Endothelial cell (in vitro differentiated cells): ENCODE measurements around the gene RNU2-1. TPM values are rescaled to one million over a fixed set of nuclear protein-coding genes. Genes with fewer than 3 reads are reported as not detected.
A peak's percentile ranks its signal among the peaks of the same experiment; 100 is the strongest.
"Not testable (repeated sequence)": the region's sequence is repeated elsewhere in the genome, so short reads cannot be mapped to it uniquely, and the experiment has no call there.

ENCODE experiments used
- DNase-seq: peaks from one replicate; pipeline ENCODE4 v3.0.0; 2021; ENCODE audit warnings: low spot score
- H3K27ac Mint-ChIP-seq: one replicate; pipeline ENCODE4 v1.8.0; 2021; ENCODE audit warnings: mixed read lengths, inconsistent platforms; ENCODE audit not compliant: unreplicated experiment
- H3K27me3 Mint-ChIP-seq: one replicate; pipeline ENCODE4 v1.8.0; 2021; ENCODE audit warnings: mild to moderate bottlenecking, moderate library complexity, mixed read lengths, inconsistent platforms; ENCODE audit not compliant: unreplicated experiment
- H3K36me3 Mint-ChIP-seq: one replicate; pipeline ENCODE4 v1.8.0; 2021; ENCODE audit warnings: mild to moderate bottlenecking, low read depth, mixed read lengths, inconsistent platforms; ENCODE audit not compliant: unreplicated experiment
- H3K4me1 Mint-ChIP-seq: one replicate; pipeline ENCODE4 v1.8.0; 2021; ENCODE audit warnings: mild to moderate bottlenecking, mixed read lengths, inconsistent platforms; ENCODE audit not compliant: unreplicated experiment
- H3K4me3 Mint-ChIP-seq: one replicate; pipeline ENCODE4 v1.8.0; 2021; ENCODE audit warnings: mild to moderate bottlenecking, mixed read lengths, inconsistent platforms; ENCODE audit not compliant: unreplicated experiment
- H3K9me3 Mint-ChIP-seq: one replicate; pipeline ENCODE4 v1.8.0; 2021; ENCODE audit warnings: mixed read lengths, inconsistent platforms; ENCODE audit not compliant: unreplicated experiment
- CTCF ChIP-seq: fragments of 200-600 bp; sonication (generic); IDR thresholded peaks from one replicate; pipeline ENCODE4 v1.5.0; 2021; ENCODE audit warnings: antibody characterized with exemption; ENCODE audit not compliant: unreplicated experiment
- total RNA-seq: library from RNA; stranded (reverse); fragmentation: NEBNext Ultra II Directional; extraction: Animal tissue kit (Norgen Biotek cat#: 25700); gene quantifications from one replicate; pipeline ENCODE4 v1.2.1, GENCODE V29; 2021; ENCODE audit not compliant: unreplicated experiment

RNU2-1 gene
- total RNA-seq, 1 donor from 2014 or later, result 10,056 TPM

DNA sequence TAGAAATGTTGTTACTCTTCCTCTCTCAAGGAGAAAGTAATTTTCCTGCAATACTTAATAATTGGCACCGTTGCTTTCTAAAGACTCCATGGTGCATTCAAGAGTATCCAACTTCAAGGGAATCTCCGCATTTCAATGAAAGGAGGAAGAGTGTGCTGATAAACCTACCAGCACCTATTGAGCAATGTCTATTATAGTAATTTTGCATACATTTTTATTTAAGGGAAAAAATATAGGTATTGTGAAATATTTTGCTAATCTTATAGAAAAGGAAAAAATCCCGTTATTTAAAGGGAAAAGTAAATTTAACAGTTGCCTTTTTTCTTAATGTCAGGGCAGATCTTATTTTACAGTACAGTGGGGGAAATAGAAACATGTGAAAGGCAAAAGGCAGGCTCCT lies 23.2 kb downstream of the RNU2-1 start:
- Mint-ChIP-seq H3K4me1 (peaks cover 31% of the 10 kb centered on the region), H3K36me3 (peaks cover 21% of the 10 kb centered on the region), H3K27ac (peak overlapping the region; percentile 80), H3K9me3 (no peaks in the 10 kb centered on the region), H3K4me3 (peak overlapping the region; percentile 96), H3K27me3 (peaks cover 17% of the 10 kb centered on the region)
- DNase-seq, result no peak
- no peak for TF ChIP-seq CTCF

DNA sequence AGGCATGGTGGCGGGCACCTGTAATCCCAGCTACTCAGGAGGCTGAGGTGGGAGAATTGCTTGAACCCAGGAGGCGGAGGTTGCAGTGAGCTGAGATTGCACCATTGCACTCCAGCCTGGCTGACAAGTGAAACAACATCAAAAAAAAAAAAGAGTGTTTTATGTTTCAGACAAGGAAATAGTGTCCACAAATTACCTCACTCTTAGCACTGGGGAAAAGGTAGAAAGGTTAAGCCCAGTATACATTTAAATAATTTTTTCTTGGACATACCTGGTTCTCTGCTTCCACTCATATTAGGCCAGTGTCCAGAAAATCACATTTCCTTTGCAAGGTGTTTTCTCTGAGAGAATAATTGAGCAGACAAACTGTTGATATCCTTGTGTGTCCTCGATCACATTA lies 30.8 kb downstream of the RNU2-1 start:
- H3K4me3 Mint-ChIP-seq, H3K4me1 Mint-ChIP-seq, H3K27ac Mint-ChIP-seq, H3K9me3 Mint-ChIP-seq, DNase-seq, H3K27me3 Mint-ChIP-seq: not testable (repeated sequence)
- peaks cover 37% of the 10 kb centered on the region for H3K36me3 Mint-ChIP-seq

GRCh38 chr17:43200127-43200526 lies 33.6 kb downstream of the RNU2-1 start:
- H3K27ac Mint-ChIP-seq, result no peak overlapping the region
- TF ChIP-seq CTCF, result no peak
- H3K9me3 Mint-ChIP-seq, result no peaks in the 10 kb centered on the region
- H3K4me1 Mint-ChIP-seq, result no peaks in the 10 kb centered on the region
- DNase-seq, result no peak
- H3K36me3 Mint-ChIP-seq, result peaks cover 40% of the 10 kb centered on the region
- peaks cover 1% of the 10 kb centered on the region for H3K27me3 Mint-ChIP-seq
- no peak overlapping the region for H3K4me3 Mint-ChIP-seq

DNA sequence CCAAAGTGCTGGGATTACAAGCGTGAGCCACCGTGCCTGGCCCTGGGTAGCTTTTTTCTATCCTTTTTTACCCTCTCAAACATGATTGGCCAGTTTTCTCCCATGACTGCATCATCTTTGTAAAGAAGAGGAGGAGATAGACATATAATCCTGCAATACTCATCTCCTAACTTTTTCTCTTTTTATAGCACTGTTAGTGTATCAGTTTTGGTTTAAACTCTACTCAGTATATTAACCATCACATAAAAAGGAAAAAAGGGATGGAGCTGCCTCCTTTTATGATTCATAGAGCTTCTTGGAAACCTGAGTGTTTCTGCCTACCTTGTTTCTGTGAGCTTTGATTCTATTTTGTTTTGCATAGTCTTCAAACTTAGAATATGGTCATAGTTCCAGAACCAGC lies 34.1 kb downstream of the RNU2-1 start:
- H3K4me3 Mint-ChIP-seq, result no peak overlapping the region
- no peaks in the 10 kb centered on the region for H3K4me1 Mint-ChIP-seq
- DNase-seq, result no peak
- H3K9me3 Mint-ChIP-seq, result no peaks in the 10 kb centered on the region
- H3K27ac Mint-ChIP-seq, result no peak overlapping the region
- TF ChIP-seq CTCF, result no peak
- H3K27me3 Mint-ChIP-seq, result no peaks in the 10 kb centered on the region
- H3K36me3 Mint-ChIP-seq, result peaks cover 44% of the 10 kb centered on the region

GRCh38 chr17:43193251-43193650 lies 40.5 kb downstream of the RNU2-1 start:
- TF ChIP-seq CTCF, result no peak
- Mint-ChIP-seq H3K27me3 (peaks cover 2% of the 10 kb centered on the region), H3K36me3 (peaks cover 60% of the 10 kb centered on the region), H3K9me3 (no peaks in the 10 kb centered on the region), H3K27ac (no peak overlapping the region), H3K4me1 (no peaks in the 10 kb centered on the region), H3K4me3 (no peak overlapping the region)
- DNase-seq, result no peak

DNA sequence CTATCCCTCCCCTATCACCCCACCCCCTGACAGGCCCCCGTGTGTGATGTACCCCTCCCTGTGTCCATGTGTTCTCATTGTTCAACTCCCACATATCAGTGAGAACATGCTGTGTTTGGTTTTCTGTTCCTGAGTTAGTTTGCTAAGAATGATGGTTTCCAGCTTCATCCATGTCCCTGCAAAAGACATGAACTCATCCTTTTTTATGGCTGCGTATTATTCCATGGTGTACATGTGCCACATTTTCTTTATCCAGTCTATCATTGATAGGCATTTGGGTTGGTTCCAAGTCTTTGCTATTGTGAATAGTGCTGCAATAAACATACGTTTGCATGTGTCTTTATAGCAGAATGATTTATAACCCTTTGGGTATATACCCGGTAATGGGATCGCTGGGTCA lies 47.1 kb downstream of the RNU2-1 start:
- not testable (repeated sequence) for H3K27me3 Mint-ChIP-seq, H3K27ac Mint-ChIP-seq

More for the DNA sequence above, 47.1 kb downstream of the RNU2-1 start:
- Mint-ChIP-seq H3K36me3 (peaks cover 27% of the 10 kb centered on the region), H3K4me3 (peak overlapping the region; percentile 45)
- H3K9me3 Mint-ChIP-seq, DNase-seq, H3K4me1 Mint-ChIP-seq: not testable (repeated sequence)
